Fibroblast of villous mesenchyme (primary cell): ENCODE results near the gene DNAJC8. TPM values are rescaled to one million over a fixed set of nuclear protein-coding genes. Genes with fewer than 3 reads are reported as not detected.

Experiments
- DNase-seq: peaks from one replicate; pipeline ENCODE4 v3.0.0-alpha.2; 2010; ENCODE audit warnings: low read depth
- H3K4me3 ChIP-seq: 2 replicates; pipeline ENCODE4 v1.5.1; 2011; ENCODE audit warnings: low read depth, mild to moderate bottlenecking, low read length
- total RNA-seq: library from RNA; depleted of rRNA; stranded (reverse); fragments of >200 nt; gene quantifications from 2 replicates; pipeline ENCODE4 v1.2.3, GENCODE V29; 2012
- TF ChIP-seq, protein P1 (sequence below): IDR thresholded peaks from 2 replicates; pipeline ENCODE4 v1.5.1; 2012; ENCODE audit warnings: low read depth, mild to moderate bottlenecking, low read length; ENCODE audit not compliant: insufficient read depth

DNAJC8 gene
- total RNA-seq, 1 donor = 81.6 TPM

DNA sequence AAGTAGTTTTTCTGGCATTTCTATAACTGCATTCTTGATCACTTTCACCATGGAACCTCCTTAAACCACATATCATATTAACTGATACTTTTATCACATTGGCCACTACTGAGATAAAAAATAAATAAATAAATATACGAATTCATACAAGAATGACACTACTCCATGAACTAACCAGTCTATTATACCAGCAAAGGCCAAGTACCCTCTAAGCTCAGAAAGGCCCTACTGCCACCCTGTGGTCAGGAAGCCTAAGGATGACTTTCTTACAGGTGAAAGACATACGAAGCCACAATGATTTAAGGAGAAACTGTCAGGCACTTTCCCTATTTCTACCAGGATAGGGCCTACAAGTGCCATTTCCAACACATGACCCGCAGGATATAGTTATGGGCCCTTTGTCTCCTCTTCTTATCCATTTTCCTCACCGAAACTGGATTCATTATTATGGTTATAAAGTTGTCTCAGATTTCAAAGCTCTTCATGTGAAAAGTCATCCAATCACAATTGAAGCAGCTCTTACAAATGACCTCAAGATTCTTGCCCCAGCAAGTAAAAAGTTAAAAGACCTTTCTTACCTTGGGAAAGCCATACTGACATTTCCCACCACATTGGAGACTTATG is 23.9 kb downstream of the DNAJC8 start:
- peak; percentile 79 for DNase-seq
- TF ChIP-seq, protein P1, sequence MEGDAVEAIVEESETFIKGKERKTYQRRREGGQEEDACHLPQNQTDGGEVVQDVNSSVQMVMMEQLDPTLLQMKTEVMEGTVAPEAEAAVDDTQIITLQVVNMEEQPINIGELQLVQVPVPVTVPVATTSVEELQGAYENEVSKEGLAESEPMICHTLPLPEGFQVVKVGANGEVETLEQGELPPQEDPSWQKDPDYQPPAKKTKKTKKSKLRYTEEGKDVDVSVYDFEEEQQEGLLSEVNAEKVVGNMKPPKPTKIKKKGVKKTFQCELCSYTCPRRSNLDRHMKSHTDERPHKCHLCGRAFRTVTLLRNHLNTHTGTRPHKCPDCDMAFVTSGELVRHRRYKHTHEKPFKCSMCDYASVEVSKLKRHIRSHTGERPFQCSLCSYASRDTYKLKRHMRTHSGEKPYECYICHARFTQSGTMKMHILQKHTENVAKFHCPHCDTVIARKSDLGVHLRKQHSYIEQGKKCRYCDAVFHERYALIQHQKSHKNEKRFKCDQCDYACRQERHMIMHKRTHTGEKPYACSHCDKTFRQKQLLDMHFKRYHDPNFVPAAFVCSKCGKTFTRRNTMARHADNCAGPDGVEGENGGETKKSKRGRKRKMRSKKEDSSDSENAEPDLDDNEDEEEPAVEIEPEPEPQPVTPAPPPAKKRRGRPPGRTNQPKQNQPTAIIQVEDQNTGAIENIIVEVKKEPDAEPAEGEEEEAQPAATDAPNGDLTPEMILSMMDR = peak; percentile 82
- H3K4me3 ChIP-seq = no peak overlapping the region

DNA sequence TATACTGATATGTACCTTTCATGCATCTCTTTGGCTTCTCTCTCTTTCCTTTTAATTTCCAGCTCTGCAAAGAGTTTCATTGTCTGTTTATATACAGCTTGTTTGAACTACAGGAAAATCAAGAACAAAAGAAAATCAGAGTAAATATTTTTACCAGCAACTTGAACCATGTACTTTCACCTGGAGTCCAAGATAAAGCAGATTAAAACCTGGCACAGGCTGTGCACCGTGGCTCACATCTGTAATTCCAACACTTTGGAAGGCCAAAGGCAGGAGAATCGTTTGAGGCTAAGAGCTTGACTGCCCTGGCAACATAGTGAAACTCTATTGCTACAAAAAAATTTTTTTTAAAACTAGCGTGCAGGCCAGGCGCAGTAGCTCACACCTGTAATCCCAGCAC is 27.6 kb downstream of the DNAJC8 start:
- TF ChIP-seq, protein P1 = no peak
- no peak overlapping the region for H3K4me3 ChIP-seq
- no peak for DNase-seq

DNA sequence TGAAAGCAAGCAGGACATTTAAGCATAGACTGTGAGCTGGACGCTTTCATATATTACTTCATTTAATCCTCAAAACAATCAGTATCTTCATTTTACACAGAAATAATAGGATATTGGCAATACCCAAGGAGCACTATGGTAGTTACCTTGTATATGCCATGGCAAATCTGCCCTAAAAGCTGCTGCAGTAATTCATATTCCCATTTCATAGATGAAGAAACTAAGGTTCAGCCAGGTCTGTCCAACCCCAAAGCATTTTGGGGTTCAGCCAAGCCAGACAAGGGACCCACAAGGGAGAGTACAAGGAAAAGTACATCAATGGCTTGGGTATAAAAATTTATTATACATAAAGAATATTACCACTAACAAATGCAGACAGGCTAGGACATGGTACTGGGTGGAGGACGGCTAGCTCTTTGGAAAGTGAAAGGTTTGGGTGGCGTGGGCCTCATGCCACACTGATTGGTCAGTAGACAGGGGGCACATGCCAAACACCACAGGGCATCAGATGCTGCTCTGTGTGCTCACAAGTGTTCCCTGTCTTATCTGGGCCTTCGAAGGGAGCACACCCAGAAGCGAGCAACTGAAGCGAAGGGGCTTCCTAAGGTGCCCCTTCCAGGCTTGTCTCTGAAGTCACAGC is 32.5 kb downstream of the DNAJC8 start:
- TF ChIP-seq, protein P1 = no peak
- no peak overlapping the region for H3K4me3 ChIP-seq
- no peak for DNase-seq

DNA sequence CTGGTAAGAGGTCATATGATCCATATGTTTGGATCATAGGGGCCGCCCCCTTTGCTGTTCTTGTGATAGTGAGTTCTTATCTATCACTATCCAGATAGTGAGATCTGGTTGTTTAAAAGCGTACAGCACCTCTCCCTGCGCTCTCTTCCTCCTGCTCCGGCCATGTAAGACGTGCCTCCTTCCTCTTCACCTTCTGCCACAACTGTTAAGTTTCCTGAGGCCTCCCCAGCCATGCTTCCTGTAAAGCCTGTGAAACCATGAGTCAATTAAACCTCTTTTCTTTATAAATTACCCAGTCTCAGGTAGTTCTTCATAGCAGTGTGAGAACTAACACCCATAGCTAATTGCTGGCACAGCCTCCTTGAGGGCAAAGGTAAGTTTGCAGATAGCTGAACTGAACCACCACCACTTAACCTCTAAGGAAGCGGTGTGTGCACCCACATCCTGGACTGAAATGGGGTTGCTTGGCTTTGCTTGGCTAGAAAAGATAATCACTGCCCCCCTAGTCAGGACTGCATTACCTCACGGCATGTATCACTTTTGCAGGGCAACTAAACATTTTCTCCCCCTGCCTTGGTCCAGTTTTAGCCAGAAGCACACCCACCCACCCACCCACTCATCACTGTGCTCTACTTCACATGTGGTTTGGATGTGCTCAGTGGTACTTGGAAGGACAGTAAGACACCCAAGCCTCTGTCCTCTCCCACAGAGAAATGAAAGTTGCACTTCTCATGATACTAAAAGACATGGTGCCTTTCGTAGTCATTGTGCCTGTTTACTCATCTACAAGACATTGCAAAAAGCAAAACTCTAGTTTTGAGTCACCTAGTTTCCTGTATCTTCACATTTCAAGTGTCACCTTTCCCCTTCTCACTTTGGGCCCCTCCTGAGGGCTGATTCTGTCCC is 33.2 kb downstream of the DNAJC8 start:
- TF ChIP-seq, protein P1 = no peak
- no peak for DNase-seq
- H3K4me3 ChIP-seq = no peak overlapping the region

DNA sequence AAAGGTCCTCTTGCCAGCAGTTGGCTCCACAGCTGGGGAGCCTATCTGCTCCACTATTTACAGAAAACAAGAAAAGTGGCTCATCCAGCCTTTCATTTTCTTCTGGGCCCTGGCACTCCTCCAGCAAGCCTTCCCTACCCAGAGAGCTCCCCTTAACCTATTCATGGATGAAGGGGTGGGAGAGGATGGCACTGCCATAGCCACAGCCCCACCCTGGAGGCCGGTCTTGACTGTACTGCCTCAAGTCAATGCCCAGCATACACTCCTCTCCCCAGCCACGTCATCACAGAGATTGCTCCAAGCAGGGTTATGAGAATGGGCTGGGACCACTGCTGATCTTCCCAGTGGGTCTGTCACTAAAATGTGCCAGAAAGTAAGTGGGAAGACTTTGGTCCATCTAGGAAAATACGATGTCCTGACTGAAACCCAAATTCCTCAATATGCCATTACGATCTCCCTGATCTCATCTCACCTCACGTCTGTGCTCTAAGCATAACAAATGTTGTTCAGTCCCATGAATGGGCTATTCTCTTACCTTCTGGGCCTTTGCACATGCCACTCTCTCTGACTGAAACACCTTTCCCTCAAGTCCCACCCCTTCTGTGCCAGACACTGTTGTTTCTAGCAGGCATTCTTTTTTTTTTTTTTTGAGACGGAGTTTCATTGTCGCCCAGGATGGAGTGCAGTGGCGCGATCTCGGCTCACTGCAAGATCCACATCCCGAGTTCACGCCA is 35.0 kb downstream of the DNAJC8 start:
- TF ChIP-seq, protein P1 = no peak
- H3K4me3 ChIP-seq = no peak overlapping the region
- no peak for DNase-seq

DNA sequence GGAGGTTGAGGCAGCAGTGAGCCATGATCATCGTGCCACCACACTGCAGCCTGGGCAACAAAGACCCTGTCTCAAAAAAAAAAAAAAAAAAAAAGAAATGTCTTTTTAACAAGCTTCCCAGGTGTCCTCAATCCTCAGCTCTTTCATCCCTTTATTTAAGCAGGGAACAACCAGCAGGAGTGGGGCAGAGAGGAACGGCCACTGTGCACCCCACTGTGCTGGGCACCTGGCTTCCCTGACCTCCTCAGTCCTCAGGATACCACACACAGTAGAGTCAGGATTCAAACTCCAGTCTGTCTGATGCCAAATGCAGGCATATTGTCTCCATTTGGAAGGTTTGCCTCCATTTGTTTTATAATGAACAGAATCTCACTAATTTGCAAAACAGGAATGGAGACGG is 36.5 kb downstream of the DNAJC8 start:
- TF ChIP-seq, protein P1 = no peak
- no peak overlapping the region for H3K4me3 ChIP-seq
- no peak for DNase-seq
